Fibroblast of the aortic adventitia (primary cell): ENCODE measurements around the gene GOLIM4. TPM values are rescaled to one million over a fixed set of nuclear protein-coding genes. Genes with fewer than 3 reads are reported as not detected.

Source experiments
- DNase-seq: peaks from one replicate; pipeline ENCODE4 v3.0.0-alpha.2; 2010; ENCODE audit warnings: low read depth
- H3K4me3 ChIP-seq: 2 replicates; pipeline ENCODE4 v1.5.1; 2011; ENCODE audit warnings: low read depth, mild to moderate bottlenecking, control low read depth, low read length, moderate library complexity
- CTCF ChIP-seq: IDR thresholded peaks from 2 replicates; pipeline ENCODE4 v1.5.1; 2011; ENCODE audit warnings: mild to moderate bottlenecking, low read length, control low read depth, inconsistent platforms; ENCODE audit not compliant: insufficient read depth
- total RNA-seq: library from RNA; depleted of rRNA; stranded (reverse); fragments of >200 nt; gene quantifications from 2 replicates; pipeline ENCODE4 v1.2.3, GENCODE V29; 2012; ENCODE audit warnings: low replicate concordance

GOLIM4 gene
- total RNA-seq, 1 donor, result 50.0 TPM

- no peak overlapping the region for H3K4me3 ChIP-seq
- no peak for DNase-seq
- TF ChIP-seq CTCF, result no peak
Observed at GRCh38 chr3:168086541-168087260, 9.0 kb downstream of the GOLIM4 start.

GRCh38 chr3:168085491-168086119 lies 10.1 kb downstream of the GOLIM4 start:
- TF ChIP-seq CTCF, result no peak
- no peak for DNase-seq
- H3K4me3 ChIP-seq, result no peak overlapping the region

- no peak for TF ChIP-seq CTCF
- no peak overlapping the region for H3K4me3 ChIP-seq
- no peak for DNase-seq
Observed at GRCh38 chr3:168083906-168084305, 11.8 kb downstream of the GOLIM4 start.

- no peak overlapping the region for H3K4me3 ChIP-seq
- DNase-seq, result no peak
- TF ChIP-seq CTCF, result no peak
Observed at GRCh38 chr3:168081856-168082255, 13.9 kb downstream of the GOLIM4 start.

GRCh38 chr3:168081171-168081771 lies 14.5 kb downstream of the GOLIM4 start:
- no peak for DNase-seq
- H3K4me3 ChIP-seq, result no peak overlapping the region
- no peak for TF ChIP-seq CTCF

GRCh38 chr3:168080499-168081170 lies 15.1 kb downstream of the GOLIM4 start:
- DNase-seq, result no peak
- no peak for TF ChIP-seq CTCF
- H3K4me3 ChIP-seq, result no peak overlapping the region
